ENCODE data around the gene MACROD2.

- TF ChIP-seq CTCF (conservative IDR thresholded peaks at IDR 0.05): no peak
- TF ChIP-seq ZFX (IDR thresholded peaks at IDR 0.05): no peak
These were observed 2019.1 kb downstream of the MACROD2 start for GRCh38 chr20:16014436-16014835.
